Amygdala (tissue), 56 donors: ENCODE results near the gene KCNK3.
"Not testable (repeated sequence)": the region's sequence is repeated elsewhere in the genome, so short reads cannot be mapped to it uniquely, and the experiment has no call there.

ENCODE experiments used
- DNase-seq, 56 donors: peaks; one replicate each; lab custom pipeline; 2025; lab: John Stamatoyannopoulos, UW

KCNK3 gene

DNA sequence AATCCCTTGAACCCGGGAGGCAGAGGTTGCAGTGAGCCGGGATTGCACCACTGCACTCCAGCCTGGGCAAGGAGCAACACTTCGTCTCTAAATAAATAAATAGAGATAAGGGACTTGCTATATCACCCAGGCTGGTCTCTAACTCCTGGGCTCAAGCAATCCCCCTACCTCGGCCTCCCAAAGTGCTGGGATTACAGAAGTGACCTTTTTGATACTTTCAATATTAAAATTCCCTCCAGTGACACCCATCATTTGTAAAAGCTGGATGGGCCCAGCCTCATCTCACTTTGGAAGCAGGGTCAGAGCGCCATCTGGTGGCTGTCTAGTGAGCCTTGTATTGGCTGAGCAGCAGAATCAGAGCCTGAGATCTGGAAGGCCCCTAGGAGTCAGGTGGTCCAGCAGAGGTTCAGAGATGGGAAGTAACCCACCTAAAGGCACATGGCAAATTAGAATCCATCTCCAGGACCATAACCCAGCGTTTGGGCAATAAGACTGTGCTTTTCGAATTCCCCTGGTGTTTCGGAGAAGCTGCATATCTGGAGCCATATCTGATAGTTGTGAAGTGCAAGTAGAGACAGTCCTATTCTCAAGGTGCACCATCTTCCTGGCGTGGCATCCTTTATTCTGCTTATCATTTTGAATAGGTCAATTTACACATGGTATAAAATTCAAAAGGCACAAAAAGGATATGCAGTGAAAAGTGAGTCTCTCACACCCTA lies 53.2 kb downstream of the KCNK3 start:
- peak in 54 of 56 donors; percentile 5 to 94 (median 61) for DNase-seq

DNA sequence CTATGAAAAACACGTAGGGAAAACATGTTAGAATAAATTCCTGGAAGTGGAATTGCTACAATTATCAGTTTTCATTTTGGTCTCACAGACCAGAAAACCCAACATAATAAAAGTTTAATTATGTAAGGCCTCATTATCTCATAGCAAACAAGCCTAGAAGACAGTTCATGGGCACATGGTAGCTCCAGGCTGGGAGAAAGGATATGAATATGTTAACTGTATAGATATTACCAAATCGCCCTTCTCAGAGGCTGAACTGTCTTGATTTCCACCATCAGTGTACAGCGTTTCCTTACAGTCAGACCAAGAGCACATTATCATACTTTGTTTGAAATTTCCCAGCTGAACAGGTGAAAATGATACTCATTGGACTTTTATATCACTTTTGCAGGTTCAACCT lies 54.4 kb downstream of the KCNK3 start:
- no peak for DNase-seq

DNA sequence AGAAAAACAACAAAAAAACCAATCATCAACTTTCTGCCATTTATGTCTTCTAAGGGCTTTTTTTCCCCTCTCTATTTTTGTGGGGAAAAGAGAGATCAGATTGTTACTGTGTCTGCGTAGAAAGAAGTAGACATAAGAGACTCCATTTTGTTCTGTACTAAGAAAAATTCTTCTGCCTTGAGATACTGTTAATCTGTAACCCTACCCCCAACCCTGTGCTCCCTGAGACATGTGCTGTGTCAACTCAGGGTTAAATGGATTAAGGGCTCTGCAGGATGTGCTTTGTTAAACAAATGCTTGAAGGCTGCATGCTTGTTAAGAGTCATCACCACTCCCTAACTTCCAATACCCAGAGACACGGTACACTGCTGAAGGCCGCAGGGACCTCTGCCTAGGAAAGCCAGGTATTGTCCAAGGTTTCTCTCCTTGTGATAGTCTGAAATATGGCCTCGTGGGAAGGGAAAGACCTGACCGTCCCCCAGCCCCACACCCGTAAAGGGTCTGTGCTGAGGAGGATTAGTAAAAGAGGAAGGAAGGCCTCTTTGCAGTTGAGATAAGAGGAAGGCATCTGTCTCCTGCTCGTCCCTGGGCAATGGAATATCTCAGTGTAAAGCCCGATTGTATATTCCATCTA lies 57.4 kb downstream of the KCNK3 start:
- DNase-seq: not testable (repeated sequence)

DNA sequence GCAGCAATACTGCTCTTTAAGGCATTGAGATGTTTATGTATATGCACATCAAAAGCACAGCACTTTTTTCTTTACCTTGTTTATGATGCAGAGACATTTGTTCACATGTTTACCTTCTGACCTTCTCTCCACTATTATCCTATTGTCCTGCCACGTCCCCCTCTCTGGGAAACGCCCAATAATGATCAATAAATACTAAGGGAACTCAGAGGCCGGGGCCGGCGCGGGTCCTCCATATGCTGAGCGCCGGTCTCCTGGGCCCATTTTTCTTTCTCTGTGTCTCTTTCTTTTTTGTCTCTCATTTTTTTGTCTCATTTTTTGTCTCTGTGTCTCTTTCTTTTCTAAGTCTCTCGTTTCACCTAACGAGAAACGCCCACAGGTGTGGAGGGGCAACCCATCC lies 57.9 kb downstream of the KCNK3 start:
- DNase-seq: not testable (repeated sequence)

DNA sequence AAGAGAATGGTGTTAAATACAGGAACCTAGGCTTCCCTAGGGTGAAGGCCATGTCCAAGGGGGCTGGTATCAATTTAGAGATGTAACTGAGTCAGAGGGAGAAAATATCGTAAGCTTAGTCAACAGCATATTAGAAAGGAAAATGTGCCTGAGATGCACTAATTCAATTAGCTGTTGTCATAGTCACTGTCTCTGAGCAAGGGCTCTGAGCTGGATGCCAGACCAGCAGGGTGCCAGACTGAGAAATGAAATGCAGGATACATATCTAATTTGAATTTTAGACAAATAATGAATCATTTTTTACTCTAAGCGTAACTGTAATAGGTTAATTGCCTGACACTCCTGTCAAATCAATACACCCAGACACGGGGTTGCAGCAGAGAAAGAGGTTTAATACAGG lies 60.1 kb downstream of the KCNK3 start:
- peak in 1 of 56 donors; percentile 7 for DNase-seq

DNA sequence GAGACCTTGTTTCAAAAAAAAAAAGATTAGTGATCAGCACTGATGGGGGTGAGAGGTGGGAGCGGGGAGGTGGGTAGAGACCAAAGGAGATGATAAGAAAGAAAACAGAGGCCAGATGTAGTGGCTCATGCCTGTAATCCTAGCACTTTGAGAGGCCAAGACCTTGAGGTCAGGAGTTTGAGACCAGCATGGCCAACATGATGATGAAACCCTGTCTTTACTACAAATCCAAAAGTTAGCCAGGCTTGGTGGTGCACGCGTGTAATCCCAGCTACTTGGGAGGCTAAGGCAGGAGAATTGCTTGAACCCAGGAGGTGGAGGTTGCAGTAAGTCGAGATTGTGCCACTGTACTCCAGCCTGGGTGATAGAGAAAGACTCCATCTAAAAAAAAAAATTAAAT lies 62.0 kb downstream of the KCNK3 start:
- no peak for DNase-seq

DNA sequence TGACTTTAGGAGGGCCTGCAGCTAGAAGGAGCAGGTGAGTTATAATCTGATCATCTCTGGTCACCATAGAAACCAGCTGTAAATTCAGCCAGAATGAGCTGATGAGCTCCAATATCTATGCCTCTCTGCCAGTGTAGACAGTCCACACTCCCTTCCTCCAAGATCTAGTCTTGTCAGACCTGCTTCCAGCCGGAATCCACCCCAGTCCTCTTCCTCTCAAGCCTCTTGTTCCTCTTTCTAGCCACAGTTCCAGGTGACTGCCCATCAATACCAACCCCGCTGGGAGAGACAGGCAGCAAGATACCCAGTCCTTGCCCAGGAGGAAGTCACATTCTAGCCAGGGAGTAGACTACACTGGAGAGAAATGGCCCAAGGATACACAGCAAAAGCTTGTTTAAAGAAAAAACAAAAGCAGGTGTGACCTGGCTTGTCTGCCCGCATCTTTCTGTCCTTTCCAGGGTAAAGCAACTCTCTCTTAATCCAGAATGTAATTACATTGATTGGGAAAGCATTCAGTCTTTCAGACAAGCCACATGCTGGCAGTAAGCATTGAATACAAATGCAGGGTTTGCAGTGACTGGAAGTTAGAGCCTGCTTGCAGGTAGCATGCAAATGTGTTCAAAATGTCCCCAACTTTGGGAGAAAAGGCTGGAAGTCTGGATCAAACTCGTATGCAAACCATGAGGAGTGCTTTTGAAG lies 62.6 kb downstream of the KCNK3 start:
- no peak for DNase-seq

DNA sequence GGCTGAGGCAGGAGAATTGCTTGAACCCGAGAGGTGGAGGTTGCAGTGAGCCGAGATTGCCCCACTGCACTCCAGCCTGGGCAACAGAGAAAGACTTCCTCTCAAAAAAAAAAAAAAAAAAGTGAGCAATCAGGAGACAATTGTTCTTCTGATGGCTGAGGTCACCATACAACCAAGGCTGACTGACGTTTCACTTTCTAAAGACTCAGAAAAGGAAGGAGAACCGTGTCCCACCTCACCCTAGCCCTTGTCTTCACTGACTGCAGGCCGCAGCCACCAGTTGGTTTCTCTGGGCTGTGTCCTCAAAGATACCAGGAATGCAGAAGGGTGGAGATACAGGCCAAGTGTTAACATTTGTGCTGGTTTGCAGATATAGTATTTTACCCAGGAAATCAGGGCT lies 63.8 kb downstream of the KCNK3 start:
- no peak for DNase-seq

DNA sequence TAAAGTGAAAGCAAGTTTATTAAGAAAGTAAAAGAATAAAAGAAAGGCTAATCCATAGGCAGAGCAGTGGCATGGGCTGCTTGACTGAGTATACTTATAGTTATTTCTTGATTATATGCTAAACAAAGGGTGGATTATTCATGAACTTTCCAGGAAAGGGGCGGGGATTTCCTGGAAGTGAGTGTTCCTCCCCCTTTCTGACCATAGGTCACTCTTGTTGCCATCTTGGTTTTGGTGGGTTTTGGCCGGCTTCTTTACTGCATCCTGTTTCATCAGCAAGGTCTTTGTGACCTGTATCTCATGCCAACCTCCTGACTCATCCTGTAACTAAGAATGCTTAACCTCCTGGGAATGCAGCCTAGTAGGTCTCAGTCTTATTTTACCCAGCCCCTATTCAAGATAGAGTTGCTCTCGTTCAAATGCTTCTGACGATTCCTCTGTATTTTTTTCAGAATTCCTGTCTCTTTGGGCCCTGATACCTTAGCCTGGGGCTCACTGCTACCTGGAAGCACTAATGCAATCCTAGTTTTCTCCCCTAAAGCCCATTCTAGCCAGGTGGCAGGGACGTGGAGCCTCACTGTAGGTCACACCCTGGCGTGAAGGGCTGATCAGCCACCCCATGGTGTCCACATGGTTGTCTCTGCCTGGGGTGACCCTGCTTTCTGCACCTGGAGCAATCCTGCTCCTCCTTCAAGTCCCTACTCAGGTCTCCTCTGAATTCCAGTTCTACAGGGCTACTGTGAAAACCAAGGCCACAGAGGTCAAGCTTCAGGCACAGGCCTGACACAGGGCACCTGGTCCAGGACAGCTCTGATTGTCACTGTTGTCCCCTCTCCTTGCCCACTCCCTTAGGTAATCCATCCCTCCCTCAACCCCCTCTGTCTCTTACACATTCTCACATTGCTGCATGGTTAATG lies 65.6 kb downstream of the KCNK3 start:
- DNase-seq: no peak

DNA sequence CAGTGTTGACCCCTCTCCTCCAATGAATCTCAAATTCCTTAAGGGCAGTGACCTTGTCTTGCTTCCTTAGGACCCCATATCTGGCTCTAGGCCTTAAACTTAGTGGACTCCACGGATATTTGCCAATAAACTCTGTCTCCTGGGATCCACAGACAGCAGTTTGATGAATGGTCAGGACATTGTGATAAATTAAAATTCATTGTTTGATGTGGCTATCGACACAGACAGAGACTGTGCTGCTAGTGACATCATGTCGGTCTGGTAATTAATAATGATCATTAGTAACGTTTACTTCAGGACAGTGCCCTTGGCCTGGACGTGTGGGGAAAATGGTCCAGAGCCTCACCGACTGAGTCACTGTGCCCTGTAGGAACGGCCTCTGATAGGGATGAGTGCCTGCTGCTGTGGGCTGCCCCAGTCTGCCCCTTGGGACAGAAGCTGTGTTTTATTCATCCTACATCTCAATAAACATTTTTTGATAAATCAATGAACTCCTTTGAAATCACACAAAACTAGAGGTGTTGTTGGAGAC lies 66.3 kb downstream of the KCNK3 start:
- DNase-seq: no peak

DNA sequence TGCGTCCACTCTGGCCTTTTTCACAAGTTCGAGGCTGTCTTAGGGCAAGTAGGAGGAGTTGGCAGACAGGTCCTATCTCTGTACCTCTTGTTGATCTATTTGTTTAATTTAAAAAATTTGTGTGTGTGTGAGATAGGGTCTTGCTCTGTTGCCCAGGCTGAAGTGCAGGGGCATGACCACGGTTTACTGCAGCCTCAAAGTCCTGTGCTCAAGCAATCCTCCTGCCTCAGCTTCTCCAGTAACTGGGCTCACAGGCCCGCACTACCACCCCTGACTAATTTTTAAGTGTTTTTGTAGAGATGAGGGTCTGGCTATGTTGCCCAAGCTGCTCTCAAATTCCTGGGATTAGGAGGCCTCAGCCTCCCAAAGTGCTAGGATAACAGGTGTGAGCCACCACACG lies 67.3 kb downstream of the KCNK3 start:
- no peak for DNase-seq

DNA sequence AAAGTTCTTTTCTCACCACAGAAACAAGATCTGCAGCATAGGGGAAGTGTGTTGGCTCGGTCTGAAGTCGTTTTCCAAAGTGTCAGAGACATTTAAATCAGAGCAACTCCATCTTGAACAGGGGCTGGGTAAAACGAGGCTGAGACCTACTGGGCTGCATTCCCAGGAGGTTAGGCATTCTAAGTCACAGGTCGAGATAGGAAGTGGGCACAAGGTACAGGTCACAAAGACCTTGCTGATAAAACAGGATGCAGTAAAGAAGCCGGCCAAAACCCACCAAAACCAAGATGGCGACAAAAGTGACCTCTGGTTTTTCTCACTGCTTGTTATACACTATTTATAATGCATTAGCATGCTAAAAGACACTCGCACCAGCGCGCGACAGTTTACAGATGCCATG lies 68.5 kb downstream of the KCNK3 start:
- DNase-seq: not testable (repeated sequence)

DNA sequence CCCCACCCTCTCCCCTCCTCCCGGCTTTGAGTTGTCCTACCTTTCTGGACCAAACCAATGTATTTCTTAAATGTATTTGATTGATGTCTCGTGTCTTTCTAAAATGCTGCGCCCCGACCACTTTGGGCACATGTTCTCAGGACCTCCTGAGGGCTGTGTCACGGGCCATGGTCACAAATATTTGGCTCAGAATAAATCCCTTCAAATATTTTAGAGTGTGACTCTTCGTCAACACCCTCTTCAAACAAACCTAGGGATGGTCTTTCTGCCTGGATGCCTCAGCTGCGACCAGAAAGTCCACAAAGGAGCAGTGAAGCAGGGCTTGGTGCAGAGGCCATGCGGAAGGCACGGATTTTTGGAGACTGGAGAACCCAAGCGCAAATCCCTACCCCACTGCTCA lies 70.5 kb downstream of the KCNK3 start:
- DNase-seq: no peak

DNA sequence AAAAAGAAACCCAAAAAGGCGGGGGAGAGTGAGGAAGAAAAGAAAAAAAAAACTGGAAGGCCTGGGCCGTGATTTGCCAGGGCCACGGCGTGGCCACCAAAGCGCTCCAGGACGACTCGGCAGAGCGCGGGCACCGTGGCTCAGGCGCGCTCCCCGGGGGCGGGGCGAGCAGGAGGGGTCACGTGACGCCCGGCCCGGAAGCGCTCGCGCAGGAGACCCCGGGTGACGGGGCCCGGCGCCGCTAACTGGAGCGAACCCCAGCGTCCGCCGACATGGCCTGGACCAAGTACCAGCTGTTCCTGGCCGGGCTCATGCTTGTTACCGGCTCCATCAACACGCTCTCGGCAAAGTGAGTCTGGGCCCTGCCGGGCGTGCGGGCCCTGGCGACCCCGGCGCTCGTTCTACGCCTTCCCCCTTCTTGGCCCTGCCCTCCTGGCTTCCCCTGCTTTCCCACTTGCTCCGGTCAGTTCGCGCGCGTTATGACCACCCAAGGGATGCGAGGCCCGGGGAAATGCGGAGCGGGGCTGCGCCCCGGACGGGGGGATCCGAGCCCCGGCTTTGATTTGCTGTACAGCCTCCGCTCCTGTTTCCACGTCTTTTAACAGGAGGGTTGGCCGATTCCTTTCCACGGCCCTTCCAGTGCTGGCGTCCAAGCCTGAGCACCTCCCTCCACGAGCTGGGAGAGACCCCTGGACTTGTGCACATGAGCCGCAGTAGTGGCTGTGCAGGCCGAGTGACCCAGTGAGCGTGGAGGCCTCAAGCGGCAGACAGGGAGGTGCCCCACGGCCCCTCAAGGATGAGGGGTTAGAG lies 71.8 kb downstream of the KCNK3 start, which contains the start of gene SLC35F6:
Gene SLC35F6 (plus strand): TSS at position 207 of the 810 bp plus-strand sequence. CDS start 66 bp downstream, at position 273.
- peak; percentile 15 to 87 (median 66) for DNase-seq

DNA sequence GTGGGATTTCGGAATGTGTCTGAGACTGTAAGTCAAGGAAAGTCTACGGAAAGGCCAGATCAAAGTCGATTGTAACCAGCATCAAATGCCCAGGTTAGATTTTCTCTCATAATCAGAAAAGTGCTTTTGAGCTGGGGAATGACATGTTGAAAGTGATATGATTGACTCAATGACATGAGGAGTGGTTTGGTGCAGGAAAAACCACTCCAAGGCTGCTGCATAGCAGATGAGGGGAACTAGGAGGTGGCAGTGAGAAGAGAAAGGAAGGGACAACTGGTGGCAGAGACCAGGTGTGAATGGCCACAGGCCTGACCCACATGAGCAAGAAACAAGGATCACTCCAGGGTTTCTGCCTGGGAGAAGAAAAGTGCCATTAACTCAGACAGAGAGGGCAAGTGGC lies 72.4 kb downstream of the KCNK3 start:
- no peak for DNase-seq

DNA sequence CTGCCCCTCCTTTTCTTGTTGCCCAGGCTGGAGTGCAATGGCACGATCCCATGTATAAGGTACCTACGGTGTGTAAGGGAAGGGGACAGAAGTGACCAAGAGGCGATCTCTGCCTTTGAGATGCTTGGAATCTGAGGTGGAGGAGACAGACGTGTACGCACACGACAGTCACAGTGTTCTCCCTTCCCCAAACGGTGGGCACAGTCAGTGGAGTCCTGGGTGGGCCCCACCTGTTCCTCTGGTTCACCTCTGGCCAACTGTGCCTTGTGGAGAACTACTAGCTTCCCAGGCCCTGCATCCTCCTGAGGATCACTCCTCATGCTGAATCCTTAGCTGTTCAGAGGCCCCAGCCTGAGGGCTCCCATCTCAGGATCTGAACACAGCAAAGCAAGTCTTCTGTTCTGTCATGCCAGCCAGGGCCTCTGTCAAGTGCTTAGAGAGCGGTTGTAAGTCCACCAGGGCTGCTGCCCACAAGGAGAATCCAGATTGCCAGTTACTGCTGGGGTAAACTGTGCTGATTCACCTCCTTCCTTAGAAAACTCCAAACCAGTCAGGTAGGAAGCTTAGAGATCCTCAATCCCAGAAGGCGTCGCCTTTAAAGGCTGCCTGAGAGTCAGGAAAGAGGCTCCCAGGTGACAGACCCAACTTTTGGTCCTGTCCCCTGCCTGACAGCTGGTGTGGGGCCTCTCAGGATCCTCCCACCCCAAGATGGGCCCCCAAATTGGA lies 73.1 kb downstream of the KCNK3 start:
- DNase-seq: peak in 1 of 56 donors; percentile 7

DNA sequence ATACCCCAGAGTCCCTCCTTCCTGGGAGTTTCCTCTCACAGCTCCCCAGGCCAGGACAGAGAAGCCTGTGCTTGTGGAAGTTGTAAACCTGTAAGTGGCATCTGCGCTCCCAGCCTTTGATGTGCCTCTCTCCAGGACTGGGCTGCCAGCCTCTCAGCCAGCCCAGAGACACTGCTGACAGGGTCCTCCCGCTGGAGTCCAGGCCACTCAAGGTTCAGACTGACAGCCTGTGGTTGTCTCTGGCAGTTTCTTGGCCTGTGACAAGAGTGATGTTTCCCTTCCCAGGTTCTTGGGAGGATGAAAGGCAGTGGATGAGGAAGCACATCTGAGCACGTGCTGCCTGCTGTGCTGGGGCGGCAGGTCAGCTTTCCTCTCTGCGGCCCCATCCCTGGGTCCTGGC lies 74.6 kb downstream of the KCNK3 start:
- no peak for DNase-seq

DNA sequence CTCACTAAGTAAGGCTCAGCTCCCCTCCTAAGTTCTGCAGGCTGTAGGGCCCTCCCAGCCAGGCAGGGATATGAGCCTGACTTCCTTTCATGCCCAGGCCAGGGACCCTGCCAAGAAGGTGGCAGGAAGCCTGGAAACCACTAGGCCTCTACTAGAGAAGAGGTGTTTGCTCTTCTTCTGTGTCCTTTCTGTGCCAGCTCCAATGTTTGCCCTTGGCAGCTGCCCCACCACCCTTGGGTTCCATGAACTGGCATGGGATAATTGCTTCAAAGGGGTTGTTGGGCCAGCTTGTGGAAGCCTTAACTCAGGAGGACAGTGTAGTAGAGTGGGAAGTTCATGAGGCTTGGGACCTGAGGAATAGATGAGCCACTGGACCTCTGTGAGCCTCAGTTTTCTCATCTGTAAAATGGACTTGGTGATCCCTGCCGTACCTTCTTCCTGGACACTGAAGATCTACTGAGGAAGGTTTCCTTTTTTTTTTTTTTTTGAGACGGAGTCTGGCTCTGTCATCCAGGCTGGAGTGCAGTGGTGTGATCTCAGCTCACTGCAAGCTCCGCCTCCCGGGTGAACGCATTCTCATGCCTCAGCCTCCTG lies 75.5 kb downstream of the KCNK3 start:
- no peak for DNase-seq

DNA sequence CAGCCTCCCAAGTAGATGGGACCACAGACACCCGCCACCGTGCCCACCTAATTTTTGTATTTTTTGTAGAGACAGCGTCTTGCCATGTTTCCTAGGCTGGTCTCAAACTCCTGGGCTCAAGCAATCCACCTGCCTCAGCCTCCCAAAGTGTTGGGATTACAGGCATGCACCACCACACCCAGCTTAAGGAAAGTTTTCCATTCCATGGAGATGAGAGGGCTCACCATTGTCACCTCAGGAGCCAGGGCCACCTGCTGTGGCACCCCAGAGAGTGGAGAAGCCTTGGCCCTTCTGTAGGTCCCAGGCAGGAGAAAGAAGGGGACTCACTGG lies 76.2 kb downstream of the KCNK3 start:
- DNase-seq: no peak
